HG03575 (cell line): ENCODE results near the gene ARHGEF17.

ENCODE experiments used
- ATAC-seq: cut with Tn5 transposase; IDR thresholded peaks from one replicate; pipeline ENCODE4 v1.9.1; 2021; ENCODE audit not compliant: unreplicated experiment, insufficient number of reproducible peaks, low FRiP score; ENCODE audit errors: extremely low read depth

Gene ARHGEF17

DNA sequence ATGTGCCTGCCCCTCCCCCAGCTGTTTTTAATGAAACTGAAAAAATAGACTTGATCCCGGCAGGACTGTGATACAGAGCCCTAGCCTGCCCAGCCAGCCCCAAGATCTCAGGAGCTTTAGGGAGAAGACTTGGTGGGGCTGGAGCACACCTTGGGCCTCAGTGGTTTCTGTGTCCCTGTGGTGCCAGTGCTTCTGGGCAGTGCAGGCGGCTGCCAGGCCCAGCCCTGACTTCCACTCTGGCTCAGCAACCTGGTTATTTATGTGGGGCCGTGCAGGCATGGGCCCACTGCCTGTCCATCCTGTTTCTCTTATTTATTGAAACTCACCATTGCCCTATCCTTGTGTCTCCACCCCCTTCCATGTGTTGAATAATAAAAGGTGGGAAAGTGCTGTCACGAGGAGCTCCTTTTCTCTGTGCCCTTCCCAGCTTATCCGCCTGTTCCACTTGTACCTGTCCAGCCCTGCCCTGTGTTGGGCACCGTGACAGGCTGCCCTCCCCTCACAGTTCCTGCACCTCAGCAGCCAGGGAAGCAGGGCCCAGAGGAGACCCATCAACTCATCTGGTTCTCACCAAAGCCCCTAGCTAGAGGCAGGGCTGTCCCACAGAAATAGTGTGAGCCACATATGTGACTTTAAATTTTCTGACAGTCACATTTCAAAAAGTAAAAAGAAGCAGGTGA is 88.3 kb downstream of the ARHGEF17 start:
- ATAC-seq: no peak

DNA sequence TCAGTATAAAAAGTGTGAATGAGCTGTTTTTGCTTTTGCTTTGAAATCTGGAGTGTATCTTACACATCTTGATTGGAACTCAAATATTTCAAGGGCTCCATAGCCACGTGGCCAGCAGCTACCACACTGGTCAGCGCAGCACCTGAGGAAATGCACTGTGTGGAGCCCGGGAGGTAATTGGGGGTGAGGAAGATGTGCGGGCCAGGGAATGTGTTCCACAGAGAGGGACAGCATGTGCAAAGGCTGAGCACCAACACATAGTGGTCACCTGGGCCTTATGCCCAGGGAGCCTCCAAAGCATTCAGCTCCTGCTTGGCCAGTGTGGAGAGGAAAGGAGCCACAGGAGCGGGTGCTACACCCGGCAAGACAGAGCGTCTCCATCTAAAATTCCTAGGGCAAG is 88.9 kb downstream of the ARHGEF17 start:
- no peak for ATAC-seq

DNA sequence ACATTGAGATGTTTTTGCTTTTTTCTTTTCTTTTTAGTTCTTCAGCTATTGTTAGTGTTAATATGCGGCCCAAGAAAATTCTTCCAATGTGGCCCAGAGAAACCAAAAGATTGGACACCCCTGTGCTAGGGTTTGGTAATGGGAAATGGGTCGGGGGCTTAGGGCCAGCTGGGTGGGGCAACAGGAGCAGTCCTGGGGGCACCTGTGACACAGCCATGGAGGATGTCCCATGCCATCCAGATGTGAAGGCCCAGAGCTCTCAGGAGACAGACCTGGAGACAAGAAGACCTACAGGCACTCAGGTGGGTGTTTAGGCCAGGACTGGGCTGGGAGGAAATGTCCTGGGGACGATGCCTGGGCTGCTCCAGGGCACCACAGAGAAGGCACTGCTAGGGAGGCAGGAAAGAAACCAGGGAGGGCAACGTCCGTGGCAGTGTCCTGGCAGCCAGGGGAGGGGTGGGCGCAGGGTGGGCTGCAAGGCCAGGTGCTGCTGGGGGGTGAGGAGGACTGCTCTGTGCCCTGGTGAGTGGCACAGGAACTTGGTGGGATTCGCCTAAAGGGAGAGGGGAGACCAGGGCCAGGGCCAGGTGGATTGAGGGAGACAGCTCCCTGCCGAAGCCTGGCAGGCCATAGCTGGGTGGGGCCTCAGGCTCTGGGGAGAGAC is 89.5 kb downstream of the ARHGEF17 start:
- ATAC-seq: no peak

DNA sequence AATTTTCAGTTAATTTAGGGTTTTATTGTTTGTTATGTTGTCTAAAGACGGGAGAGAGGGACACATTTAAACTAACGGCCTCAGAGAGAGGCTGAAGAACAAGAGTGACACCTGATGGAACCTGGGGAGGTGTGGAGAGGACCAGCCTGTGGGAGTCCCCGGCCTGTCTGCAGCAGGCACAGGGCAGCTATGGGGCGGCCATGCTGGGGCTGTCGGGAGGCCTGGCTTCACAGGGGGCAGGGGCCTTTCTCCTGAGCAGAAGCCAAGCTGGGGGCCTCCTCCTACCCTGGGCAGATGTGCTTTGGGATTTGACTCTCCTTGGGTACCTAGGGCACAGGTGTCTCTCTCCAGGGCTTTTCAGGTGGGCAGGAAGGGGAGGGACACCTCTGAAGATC is 90.1 kb downstream of the ARHGEF17 start:
- ATAC-seq: no peak

DNA sequence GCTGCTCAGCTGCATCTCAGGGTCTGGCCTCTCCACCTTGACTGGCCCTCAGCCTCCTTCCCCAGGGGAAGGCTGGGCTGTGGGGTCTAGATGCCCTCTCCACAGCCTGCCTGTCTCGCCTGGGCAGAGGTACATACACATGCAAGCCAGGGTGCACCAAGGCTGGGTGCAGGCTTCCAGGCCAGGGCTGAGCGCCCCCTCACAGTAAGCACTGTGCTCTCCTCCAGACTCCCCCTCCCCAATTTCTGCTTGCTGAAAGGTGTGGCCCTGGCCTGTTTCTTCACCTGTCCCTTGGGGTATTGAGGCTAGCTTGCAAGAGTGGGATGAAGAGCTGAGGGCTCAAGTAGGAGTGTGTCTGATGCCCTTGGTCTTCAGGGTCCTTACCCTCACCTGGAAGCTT is 90.6 kb downstream of the ARHGEF17 start:
- no peak for ATAC-seq

DNA sequence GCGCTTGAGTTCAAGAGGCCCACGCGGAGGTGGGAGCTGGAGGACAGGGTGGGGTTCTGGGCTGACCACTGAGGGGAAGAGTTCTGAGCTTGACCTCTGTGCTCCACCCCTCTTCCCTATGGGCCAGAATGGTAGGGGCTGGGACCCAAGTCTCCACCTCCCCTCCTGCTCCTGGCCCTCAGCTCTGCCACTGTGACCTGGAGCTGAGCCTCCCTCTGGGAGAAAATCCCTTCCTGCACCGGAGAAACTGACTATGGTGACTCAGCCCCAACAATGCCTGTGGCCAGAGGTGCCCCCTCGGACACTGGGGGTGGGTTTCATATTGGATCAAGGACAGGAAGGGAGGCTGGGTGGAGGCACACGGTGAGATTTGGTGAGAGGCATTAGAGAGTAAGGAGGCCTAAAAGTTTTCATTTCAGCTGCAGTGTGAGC is 91.1 kb downstream of the ARHGEF17 start:
- no peak for ATAC-seq

DNA sequence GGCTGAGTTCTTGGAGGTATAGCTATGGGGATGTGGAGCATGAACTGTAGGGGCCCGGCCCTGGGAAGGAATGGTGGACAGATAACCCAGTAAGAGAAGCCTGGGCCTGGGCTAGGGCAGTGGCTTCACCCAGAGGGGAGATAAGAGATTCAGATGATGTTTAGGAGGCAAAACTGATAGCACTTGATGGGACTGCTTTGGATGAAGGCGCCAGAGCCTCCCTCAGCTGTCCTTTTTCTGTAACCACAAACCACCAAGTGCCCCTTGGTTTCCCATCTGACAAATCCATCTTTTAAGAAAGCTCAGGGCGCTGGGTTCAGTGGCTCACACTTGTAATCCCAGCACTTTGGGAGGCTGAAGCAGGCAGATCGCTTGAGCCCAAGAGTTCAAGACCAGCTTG is 91.6 kb downstream of the ARHGEF17 start:
- ATAC-seq: no peak

DNA sequence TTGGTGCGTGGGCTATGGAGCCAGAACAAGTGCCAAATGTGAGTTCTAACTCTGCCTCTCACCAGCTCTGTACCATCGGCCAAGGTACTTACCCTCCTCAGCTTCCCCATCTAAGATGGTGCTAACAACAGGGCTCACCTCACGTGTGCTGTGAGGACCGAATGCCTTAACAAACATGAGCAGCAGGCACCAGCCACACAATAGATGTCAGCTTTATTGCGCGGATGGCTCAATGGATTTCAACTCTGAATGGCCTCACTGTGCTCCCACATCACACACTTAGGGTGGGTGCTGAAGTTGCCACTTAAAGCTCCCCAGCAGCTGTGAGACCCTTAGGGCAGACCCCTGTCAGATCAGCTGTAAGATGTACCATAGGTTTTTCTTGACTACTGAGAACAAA is 92.2 kb downstream of the ARHGEF17 start:
- no peak for ATAC-seq

DNA sequence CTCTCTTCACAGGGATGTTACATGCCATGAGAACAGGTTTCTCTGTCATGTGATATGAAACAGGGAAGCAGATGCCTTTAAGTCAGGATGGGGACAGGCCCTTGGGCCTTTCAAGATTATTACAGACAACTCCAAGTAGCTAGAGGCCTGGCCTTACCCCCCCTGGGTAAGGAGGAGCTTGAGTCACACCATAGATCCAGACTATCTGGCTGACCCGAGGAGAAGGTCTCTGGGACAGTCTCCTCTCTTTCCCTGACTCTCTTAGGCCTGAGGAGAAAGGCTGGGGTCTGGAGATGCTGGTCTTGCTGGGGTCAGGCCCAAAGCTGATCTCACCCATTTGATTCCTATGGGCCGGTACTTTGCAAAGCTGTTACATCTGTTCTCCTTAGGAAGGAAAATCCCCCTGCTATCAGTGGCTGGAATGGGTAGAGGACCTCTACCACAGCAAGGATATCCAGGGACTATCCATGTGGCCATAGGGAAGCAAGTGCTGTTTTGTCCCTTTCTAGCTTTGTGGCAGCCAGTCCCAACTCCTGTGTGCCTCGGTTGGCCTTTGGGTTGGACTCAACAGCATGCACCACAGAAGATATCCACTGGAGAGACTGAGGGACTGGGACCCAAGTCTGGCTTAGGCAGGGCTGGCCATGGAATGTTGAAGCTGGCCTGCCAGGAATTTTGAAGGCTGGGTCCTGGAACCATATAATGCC is 93.3 kb downstream of the ARHGEF17 start:
- no peak for ATAC-seq

DNA sequence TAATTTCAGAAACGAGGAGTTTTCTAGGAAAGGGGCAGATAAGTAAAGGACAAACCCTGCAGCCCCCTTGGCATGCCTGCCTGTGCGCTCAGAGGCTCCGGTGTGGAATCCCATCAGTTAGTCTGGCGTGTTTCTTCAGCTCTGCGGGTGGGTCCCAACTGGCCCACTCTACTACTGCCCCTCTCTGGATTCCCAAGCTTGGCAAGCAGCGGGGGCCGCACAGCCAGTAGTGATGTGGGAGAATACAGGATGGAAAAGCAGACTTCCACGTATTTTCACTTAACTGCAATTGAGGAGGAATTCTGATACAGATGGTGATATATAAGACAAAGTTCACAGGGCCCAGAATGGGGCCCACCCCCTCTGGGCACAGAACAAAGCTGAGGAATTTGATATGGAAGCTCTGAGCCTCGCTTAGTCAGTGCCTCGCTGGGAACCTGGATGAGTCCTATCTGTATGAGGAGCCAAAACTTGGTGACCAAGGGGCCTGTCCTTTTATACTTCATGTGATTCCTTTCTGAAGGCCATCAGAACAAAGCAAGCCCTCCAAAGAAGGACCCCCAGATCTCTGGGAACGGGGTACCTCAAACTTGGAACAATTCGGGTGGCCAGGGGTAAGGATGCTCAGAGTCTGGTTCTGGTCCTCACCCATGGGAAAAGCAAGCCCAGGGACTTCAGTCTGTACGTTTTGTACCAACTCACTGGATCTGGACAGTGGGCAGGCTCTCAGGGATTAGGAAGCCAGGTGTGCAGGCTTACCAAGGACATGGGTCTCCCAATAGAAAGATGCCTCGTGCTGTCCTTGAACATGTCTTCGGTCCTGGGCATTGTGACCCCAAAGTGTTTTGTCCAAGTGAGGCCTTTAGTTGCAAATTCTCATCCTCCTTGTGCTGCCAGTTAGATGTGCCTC is 94.1 kb downstream of the ARHGEF17 start:
- no peak for ATAC-seq

DNA sequence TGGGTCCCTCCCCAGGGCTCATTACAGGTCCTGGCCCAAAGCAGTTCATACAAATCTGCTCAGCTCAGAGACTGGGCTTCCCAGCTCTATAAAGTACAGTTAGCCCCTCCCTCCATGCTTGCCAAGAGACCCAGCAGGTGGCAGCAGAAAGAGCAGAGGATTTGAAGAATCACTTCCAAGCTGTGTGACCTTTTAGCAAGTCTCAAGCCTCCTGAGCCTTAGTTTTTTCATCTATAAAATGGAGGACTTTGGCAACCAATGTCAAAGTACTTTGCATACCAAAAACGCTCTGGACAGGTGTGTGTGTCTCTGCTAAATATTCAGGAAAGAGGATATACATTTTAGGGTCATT is 94.7 kb downstream of the ARHGEF17 start:
- no peak for ATAC-seq

DNA sequence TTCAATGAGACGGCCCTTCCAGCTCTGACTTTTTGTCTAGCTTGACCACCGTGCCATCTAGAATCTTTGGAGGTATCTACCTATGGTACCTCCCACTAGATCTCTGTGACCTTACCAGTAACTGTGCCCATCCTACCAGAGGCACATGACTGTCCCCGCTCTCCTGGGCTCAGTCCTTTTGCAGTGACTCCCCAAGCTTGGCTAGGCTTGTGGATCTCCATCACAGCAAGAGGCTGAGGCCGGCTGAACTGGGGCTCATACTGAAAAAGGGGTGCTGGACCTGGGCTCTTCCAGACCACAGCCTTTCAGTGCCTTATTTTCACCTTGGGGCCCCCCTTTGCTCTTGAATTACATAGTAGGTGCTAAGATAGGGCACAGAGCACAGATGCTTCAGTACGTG is 95.5 kb downstream of the ARHGEF17 start:
- no peak for ATAC-seq

DNA sequence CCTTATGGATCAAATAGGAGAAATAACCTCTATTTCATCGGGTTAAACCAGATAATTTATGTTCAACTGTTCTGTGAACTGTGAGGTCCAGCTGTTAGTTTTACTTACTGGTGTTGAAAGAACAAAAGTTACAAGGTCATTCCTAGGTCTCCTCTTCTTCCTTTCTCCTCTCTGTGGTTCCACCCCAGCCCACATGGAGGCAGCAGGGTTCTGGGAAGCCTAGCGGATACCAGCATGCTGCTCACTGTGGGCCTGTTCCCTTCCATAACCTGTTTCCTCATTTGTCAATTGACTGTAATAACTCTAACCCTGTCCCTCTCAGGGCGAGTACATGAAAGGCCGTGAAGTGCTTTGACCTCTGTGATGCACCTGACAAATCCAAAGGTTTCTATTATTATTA is 96.0 kb downstream of the ARHGEF17 start:
- no peak for ATAC-seq

DNA sequence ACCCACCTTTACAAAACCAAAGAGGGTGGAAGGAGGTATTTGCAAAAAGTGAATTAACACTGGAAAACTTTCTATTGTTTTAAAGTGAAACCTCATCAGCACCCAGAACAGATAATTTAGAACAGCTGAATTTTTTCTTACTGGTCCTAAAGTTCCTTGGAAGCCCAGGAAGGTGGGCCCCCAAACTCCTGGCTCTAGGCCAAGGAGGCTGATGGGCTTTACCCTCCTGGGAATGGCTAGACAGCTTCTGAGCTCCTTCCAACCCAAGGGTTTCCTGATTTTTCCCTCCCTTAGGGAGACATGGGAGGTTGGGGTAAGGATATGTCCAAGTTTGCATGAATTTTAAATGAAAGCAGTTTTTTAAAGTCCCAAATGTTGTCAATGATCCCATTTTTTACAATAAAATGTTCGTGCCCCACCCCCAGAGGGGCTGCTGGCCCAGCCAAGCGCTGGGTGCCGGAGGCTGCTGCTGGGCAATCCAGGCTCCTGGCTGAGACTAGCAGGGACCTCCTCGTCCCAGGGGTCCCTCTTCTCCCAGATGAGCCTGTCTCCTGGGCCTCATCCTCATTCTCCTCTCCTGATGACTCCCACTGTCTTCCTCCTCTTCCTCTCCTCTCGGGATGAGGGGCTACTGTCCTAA is 96.5 kb downstream of the ARHGEF17 start:
- no peak for ATAC-seq

DNA sequence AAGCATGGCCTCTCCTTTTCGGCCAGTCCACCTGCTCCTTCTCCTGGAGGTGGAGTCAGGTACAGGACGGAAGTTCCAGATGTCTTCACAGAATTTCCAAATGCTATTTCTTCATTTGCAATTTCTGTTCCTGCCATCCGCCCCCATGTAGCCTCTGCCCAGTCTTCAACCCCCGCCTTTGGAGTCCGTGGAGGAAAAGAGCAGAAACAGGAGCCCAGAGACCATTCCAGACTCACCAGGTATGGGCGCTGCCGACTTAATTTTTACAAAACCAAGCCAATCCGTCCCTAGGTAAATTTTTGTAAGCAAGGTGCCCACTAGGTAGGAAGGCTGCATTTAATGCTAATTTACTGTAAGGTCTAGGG is 97.1 kb downstream of the ARHGEF17 start:
- no peak for ATAC-seq

DNA sequence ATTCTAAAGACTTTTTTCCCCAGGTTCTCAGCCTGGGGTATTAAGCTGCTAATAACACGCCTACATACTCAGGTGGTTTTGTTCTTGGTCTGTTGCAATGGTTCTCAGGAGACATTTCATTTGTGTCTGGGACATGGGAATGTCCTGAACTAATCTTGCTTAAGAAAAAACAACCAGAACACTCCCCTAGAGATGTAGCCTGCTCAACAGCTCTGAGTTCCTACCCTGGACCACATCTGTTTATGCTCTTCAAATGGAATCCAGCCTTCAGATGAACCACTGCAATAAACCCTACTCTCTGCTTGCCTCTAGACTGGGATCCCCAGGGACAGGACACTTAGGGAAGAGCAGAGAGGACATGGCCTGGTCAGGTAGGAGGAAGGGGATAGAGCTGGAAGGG is 98.1 kb downstream of the ARHGEF17 start:
- no peak for ATAC-seq

DNA sequence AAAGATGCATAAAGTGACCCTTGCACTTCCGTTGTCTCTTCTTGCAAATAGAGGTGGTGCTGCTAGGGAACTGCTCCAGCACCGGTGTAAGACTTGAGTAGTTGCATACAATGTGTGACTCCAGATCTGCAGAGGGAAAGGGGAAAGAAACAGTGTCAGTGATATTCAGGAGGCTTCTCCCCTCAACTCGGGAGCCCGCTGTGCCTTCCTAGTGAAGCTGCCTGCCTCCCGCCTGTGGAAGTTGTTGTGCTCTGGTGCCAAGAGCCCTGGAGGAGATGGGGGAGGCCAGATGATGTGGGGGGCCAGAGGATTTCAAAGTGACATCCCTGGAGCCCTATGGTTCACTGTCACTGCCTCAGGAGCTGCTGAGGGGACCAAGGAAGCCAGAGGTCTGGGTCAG is 98.5 kb downstream of the ARHGEF17 start:
- ATAC-seq: no peak

DNA sequence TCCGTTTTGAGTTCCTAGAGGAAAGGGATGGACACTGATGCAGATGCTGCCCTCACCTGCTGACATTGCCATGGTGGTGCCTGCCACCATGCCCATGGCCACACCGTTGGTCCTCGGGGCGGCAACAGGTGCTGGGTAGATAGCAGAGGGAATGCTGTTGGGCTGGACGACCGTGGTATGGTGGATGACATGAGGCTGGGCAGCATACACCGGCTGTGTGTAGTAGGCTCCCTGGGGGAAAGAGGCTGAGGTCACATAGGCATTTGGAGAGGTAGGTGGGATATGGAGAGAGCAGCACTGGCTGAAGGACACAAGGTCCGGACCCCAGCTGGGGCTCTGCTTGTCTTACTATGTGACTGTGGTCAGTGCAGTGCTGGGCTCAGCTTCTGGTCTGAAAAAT is 101.4 kb downstream of the ARHGEF17 start:
- no peak for ATAC-seq

DNA sequence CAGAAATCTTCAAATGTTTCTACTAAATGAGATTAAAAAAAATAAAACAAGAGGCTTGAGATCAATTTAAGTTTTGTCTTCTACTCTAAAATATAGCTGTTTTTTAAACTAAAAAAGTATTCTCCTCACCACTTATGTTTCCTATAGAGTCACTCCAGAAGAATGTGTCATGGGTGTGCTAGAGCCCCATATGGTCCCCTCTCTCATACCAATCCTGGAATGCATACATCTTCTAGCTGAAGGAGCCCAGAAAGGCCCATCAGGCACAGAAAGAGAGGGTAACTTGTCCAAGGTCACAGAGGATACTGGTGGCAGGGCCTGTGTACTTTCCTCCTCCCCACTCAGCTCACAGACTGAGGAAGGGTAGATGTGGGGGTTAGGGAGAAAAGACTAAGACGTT is 102.6 kb downstream of the ARHGEF17 start:
- no peak for ATAC-seq
